Mesenteric fat pad (tissue), 1 donor: Measurements from ENCODE around the gene IRX2. TPM values are rescaled to one million over a fixed set of nuclear protein-coding genes. Genes with fewer than 3 reads are reported as not detected.

Experiments
- DNase-seq: peaks from one replicate; pipeline ENCODE4 v3.0.0-alpha.2; 2020; ENCODE audit warnings: low spot score
- long read RNA-seq: library from polyadenylated mRNA; unstranded; transcript quantifications from one replicate; pipeline ENCODE4 v2.0.0, GENCODE V29; 2020
- total RNA-seq: library from RNA; stranded (reverse); fragmentation: NEBNext Ultra II Directional; extraction: Animal tissue kit (Norgen Biotek cat#: 25700); gene quantifications from one replicate; pipeline ENCODE4 v1.2.1, GENCODE V29; 2021
- donor health status: DM: yes; HTN: yes; CAD: no.

Gene IRX2
- total RNA-seq = 0.45 TPM
- long read RNA-seq = 0 reads

- DNase-seq = no peak
Measured at GRCh38 chr5:2751592-2752021, at the start of gene IRX2. Gene IRX2 (minus strand): TSS chr5:2751677. CDS start chr5:2751413, 264 bp downstream.

GRCh38 chr5:2800035-2800434, 48.6 kb upstream of the IRX2 start:
- DNase-seq = no peak

GRCh38 chr5:2797981-2798380, 46.5 kb upstream of the IRX2 start:
- DNase-seq = no peak

GRCh38 chr5:2797160-2797559, 45.7 kb upstream of the IRX2 start:
- no peak for DNase-seq

- DNase-seq = no peak
Measured at GRCh38 chr5:2783223-2783622, 31.7 kb upstream of the IRX2 start.

GRCh38 chr5:2782658-2783057, 31.2 kb upstream of the IRX2 start:
- no peak for DNase-seq

- no peak for DNase-seq
Measured at GRCh38 chr5:2780421-2781171, 29.1 kb upstream of the IRX2 start.

- no peak for DNase-seq
Measured at GRCh38 chr5:2779459-2779858, 28.0 kb upstream of the IRX2 start.

GRCh38 chr5:2776337-2777302, 25.1 kb upstream of the IRX2 start:
- DNase-seq = no peak

GRCh38 chr5:2773327-2773726, 21.9 kb upstream of the IRX2 start:
- DNase-seq = no peak

- DNase-seq = no peak
Measured at GRCh38 chr5:2767089-2767488, 15.6 kb upstream of the IRX2 start.

GRCh38 chr5:2764581-2764980, 13.1 kb upstream of the IRX2 start:
- no peak for DNase-seq

GRCh38 chr5:2763533-2763794, 12.0 kb upstream of the IRX2 start:
- no peak for DNase-seq

GRCh38 chr5:2762744-2763532, 11.5 kb upstream of the IRX2 start:
- DNase-seq = no peak

GRCh38 chr5:2761921-2762488, 10.5 kb upstream of the IRX2 start:
- no peak for DNase-seq

- no peak for DNase-seq
Measured at GRCh38 chr5:2759696-2760461, 8.4 kb upstream of the IRX2 start.

GRCh38 chr5:2759091-2759490, 7.6 kb upstream of the IRX2 start:
- no peak for DNase-seq

- DNase-seq = no peak
Measured at GRCh38 chr5:2758632-2759031, 7.2 kb upstream of the IRX2 start.

- no peak for DNase-seq
Measured at GRCh38 chr5:2757563-2758351, 6.3 kb upstream of the IRX2 start.
